ENCODE results near the gene TNRC6A. TPM values are rescaled to one million over a fixed set of nuclear protein-coding genes. Genes with fewer than 3 reads are reported as not detected.
"Not testable (repeated sequence)": the region's sequence is repeated elsewhere in the genome, so short reads cannot be mapped to it uniquely, and the experiment has no call there.

The TNRC6A gene
- total RNA-seq, 1 experiment from 2014 or later = 23.5 TPM

- DNase-seq (ENCODE audit: extremely low read depth, low read depth) = no peak
Measured at GRCh38 chr16:24723663-24724062, 5.8 kb upstream of the TNRC6A start.

GRCh38 chr16:24728011-24728410, 1.4 kb upstream of the TNRC6A start:
- DNase-seq (ENCODE audit: extremely low read depth, low read depth) = no peak

GRCh38 chr16:24728891-24729242, 584 bp upstream of the TNRC6A start:
- DNase-seq (ENCODE audit: extremely low read depth, low read depth) = no peak

GRCh38 chr16:24729951-24730815, 732 bp downstream of the TNRC6A start:
- no peak for DNase-seq (ENCODE audit: extremely low read depth, low read depth)

- DNase-seq (ENCODE audit: extremely low read depth, low read depth) = no peak
Measured at GRCh38 chr16:24730914-24731313, 1.5 kb downstream of the TNRC6A start.

GRCh38 chr16:24731722-24732419, 2.4 kb downstream of the TNRC6A start:
- no peak for DNase-seq (ENCODE audit: extremely low read depth, low read depth)

GRCh38 chr16:24734382-24734781, 4.9 kb downstream of the TNRC6A start:
- DNase-seq (ENCODE audit: extremely low read depth, low read depth) = no peak

GRCh38 chr16:24736758-24737157, 7.3 kb downstream of the TNRC6A start:
- no peak for DNase-seq (ENCODE audit: extremely low read depth, low read depth)

- no peak for DNase-seq (ENCODE audit: extremely low read depth, low read depth)
Measured at GRCh38 chr16:24737391-24737871, 8.0 kb downstream of the TNRC6A start.

GRCh38 chr16:24737916-24738594, 8.6 kb downstream of the TNRC6A start:
- DNase-seq (ENCODE audit: extremely low read depth, low read depth) = no peak

- no peak for DNase-seq (ENCODE audit: extremely low read depth, low read depth)
Measured at GRCh38 chr16:24738895-24739294, 9.4 kb downstream of the TNRC6A start.

- DNase-seq (ENCODE audit: extremely low read depth, low read depth) = no peak
Measured at GRCh38 chr16:24741862-24742261, 12.4 kb downstream of the TNRC6A start.

- DNase-seq (ENCODE audit: extremely low read depth, low read depth) = not testable (repeated sequence)
Measured at GRCh38 chr16:24742610-24743009, 13.2 kb downstream of the TNRC6A start.

- DNase-seq (ENCODE audit: extremely low read depth, low read depth) = no peak
Measured at GRCh38 chr16:24745391-24745790, 15.9 kb downstream of the TNRC6A start.

- DNase-seq (ENCODE audit: extremely low read depth, low read depth) = no peak
Measured at GRCh38 chr16:24745791-24746190, 16.3 kb downstream of the TNRC6A start.

GRCh38 chr16:24747441-24747840, 18.0 kb downstream of the TNRC6A start:
- no peak for DNase-seq (ENCODE audit: extremely low read depth, low read depth)

- peak; percentile 30 for DNase-seq (ENCODE audit: extremely low read depth, low read depth)
Measured at GRCh38 chr16:24748242-24748641, 18.8 kb downstream of the TNRC6A start.

- no peak for DNase-seq (ENCODE audit: extremely low read depth, low read depth)
Measured at GRCh38 chr16:24749310-24749709, 19.9 kb downstream of the TNRC6A start.

- DNase-seq (ENCODE audit: extremely low read depth, low read depth) = not testable (repeated sequence)
Measured at GRCh38 chr16:24749872-24750271, 20.4 kb downstream of the TNRC6A start.

GRCh38 chr16:24753000-24753399, 23.5 kb downstream of the TNRC6A start:
- no peak for DNase-seq (ENCODE audit: extremely low read depth, low read depth)

- no peak for DNase-seq (ENCODE audit: extremely low read depth, low read depth)
Measured at GRCh38 chr16:24753437-24753836, 24.0 kb downstream of the TNRC6A start.
